HCT116 (cell line): ENCODE measurements around the gene MAP3K7CL.

Experiments
- ATF3 ChIP-seq: IDR thresholded peaks from 2 replicates; pipeline ENCODE4 v1.6.1; 2012
- EZH2phosphoT487 ChIP-seq: fragments of 200-600 bp; IDR thresholded peaks from 2 replicates; pipeline ENCODE4 v1.6.1; 2018; ENCODE audit warnings: antibody characterized with exemption, borderline replicate concordance
- JUND ChIP-seq: IDR thresholded peaks from 2 replicates; pipeline ENCODE4 v1.6.1; 2012
- POLR2A ChIP-seq: IDR thresholded peaks from 2 replicates; pipeline ENCODE4 v1.7.0; 2011; ENCODE audit warnings: borderline replicate concordance; ENCODE audit not compliant: insufficient read depth, insufficient read length; ENCODE audit errors: extremely low read depth
- SIN3A ChIP-seq: IDR thresholded peaks from 2 replicates; pipeline ENCODE4 v1.6.1; 2012; ENCODE audit warnings: low read depth
- YY1 ChIP-seq: IDR thresholded peaks from 2 replicates; pipeline ENCODE4 v1.6.1; 2011; ENCODE audit warnings: low read length, low read depth, moderate library complexity, mild to moderate bottlenecking; ENCODE audit not compliant: insufficient replicate concordance; ENCODE audit errors: extremely low read depth
- TF ChIP-seq, protein P1 (sequence below), 3 experiments: fragments of 200-600 bp in 1 of 3; sonication (generic) in 1 of 3; IDR thresholded peaks in 2 of 3; conservative IDR thresholded peaks in 1 of 3; 2 replicates each; pipeline ENCODE4 v1.5.1; 2012 to 2017; ENCODE audit warnings: low read depth in 2 of 3, low read length in 2 of 3, antibody characterized with exemption in 1 of 3, borderline replicate concordance in 1 of 3, control low read depth in 1 of 3, mild to moderate bottlenecking in 1 of 3, mixed read lengths in 1 of 3, mixed run types in 1 of 3, moderate library complexity in 1 of 3; ENCODE audit not compliant: insufficient read depth in 1 of 3

- TF ChIP-seq JUND (no peak), ATF3 (no peak), YY1 (no peak), POLR2A (no peak), SIN3A (no peak), EZH2phosphoT487 (no peak)
- TF ChIP-seq, protein P1, sequence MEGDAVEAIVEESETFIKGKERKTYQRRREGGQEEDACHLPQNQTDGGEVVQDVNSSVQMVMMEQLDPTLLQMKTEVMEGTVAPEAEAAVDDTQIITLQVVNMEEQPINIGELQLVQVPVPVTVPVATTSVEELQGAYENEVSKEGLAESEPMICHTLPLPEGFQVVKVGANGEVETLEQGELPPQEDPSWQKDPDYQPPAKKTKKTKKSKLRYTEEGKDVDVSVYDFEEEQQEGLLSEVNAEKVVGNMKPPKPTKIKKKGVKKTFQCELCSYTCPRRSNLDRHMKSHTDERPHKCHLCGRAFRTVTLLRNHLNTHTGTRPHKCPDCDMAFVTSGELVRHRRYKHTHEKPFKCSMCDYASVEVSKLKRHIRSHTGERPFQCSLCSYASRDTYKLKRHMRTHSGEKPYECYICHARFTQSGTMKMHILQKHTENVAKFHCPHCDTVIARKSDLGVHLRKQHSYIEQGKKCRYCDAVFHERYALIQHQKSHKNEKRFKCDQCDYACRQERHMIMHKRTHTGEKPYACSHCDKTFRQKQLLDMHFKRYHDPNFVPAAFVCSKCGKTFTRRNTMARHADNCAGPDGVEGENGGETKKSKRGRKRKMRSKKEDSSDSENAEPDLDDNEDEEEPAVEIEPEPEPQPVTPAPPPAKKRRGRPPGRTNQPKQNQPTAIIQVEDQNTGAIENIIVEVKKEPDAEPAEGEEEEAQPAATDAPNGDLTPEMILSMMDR (IDR thresholded peaks at IDR 0.05 in 2 of 3, conservative IDR thresholded peaks at IDR 0.05 in 1 of 3; ENCODE audit: borderline replicate concordance in 1 of 3, insufficient read depth in 1 of 3, low read depth in 2 of 3, low read length in 2 of 3), result no peak
Measured at GRCh38 chr21:29091033-29091432, 39.4 kb upstream of the MAP3K7CL start.
